SK-N-SH treated with all-trans-retinoic acid at 6 μM for 48 hours (cell line): Measurements from ENCODE around the gene SLC35F3.

Experiments used
- ARNTL ChIP-seq: fragments of 450-650 bp; formaldehyde crosslinking; IDR thresholded peaks from 2 replicates; pipeline ENCODE4 v1.5.0; 2020; ENCODE audit warnings: low read depth, mild to moderate bottlenecking, moderate library complexity, borderline replicate concordance
- ESRRG ChIP-seq: fragments of 250-450 bp; sonication (Bioruptor Pico); IDR thresholded peaks from 2 replicates; pipeline ENCODE4 v1.6.1; 2021; ENCODE audit warnings: mild to moderate bottlenecking
- GLIS3 ChIP-seq: fragments of 250-450 bp; sonication (Bioruptor Pico); IDR thresholded peaks from 2 replicates; pipeline ENCODE4 v1.5.0; 2020; ENCODE audit warnings: mild to moderate bottlenecking, moderate library complexity
- ISL1 ChIP-seq: fragments of 250-450 bp; sonication (Bioruptor Pico); IDR thresholded peaks from 2 replicates; pipeline ENCODE4 v2.1.2; 2022; ENCODE audit warnings: mild to moderate bottlenecking, moderate library complexity
- RARB ChIP-seq: fragments of 250-450 bp; sonication (Bioruptor Pico); IDR thresholded peaks from 2 replicates; pipeline ENCODE4 v1.8.0; 2021; ENCODE audit warnings: mild to moderate bottlenecking, moderate library complexity
- TCF4 ChIP-seq: fragments of 250-450 bp; sonication (Bioruptor Pico); IDR thresholded peaks from 2 replicates; pipeline ENCODE4 v1.8.0; 2021; ENCODE audit warnings: mild to moderate bottlenecking, moderate library complexity, borderline replicate concordance
- TOX ChIP-seq: fragments of 250-450 bp; sonication (Bioruptor Pico); IDR thresholded peaks from 2 replicates; pipeline ENCODE4 v1.8.0; 2021; ENCODE audit warnings: mild to moderate bottlenecking, moderate library complexity, borderline replicate concordance
- ZC3H10 ChIP-seq: fragments of 250-450 bp; sonication (Bioruptor Pico); IDR thresholded peaks from 2 replicates; pipeline ENCODE4 v1.5.1; 2021; ENCODE audit warnings: mild to moderate bottlenecking, moderate library complexity
- ZFP3 ChIP-seq: fragments of 250-450 bp; sonication (Bioruptor Pico); IDR thresholded peaks from 2 replicates; pipeline ENCODE4 v1.5.0; 2020; ENCODE audit warnings: mild to moderate bottlenecking, moderate library complexity
- ZNF565 ChIP-seq: fragments of 450-650 bp; formaldehyde crosslinking; conservative IDR thresholded peaks from 2 replicates; pipeline ENCODE4 v1.5.0; 2020; ENCODE audit warnings: low read depth, mild to moderate bottlenecking, moderate library complexity
- ZNF8 ChIP-seq: fragments of 450-650 bp; formaldehyde crosslinking; IDR thresholded peaks from 2 replicates; pipeline ENCODE4 v1.5.0; 2020; ENCODE audit warnings: mild to moderate bottlenecking, moderate library complexity
- TF ChIP-seq, protein P1 (sequence below): fragments of 250-450 bp; sonication (Bioruptor Pico); IDR thresholded peaks from 2 replicates; pipeline ENCODE4 v1.8.0; 2020; ENCODE audit warnings: mild to moderate bottlenecking, moderate library complexity, borderline replicate concordance
- TF ChIP-seq, protein P2 (sequence below): fragments of 250-450 bp; sonication (Bioruptor Pico); IDR thresholded peaks from 2 replicates; pipeline ENCODE4 v1.5.1; 2021; ENCODE audit warnings: mild to moderate bottlenecking, moderate library complexity
- TF ChIP-seq, protein P3 (sequence below): fragments of 250-450 bp; sonication (Bioruptor Pico); IDR thresholded peaks from 2 replicates; pipeline ENCODE4 v1.5.1; 2020; ENCODE audit warnings: low read depth, mild to moderate bottlenecking, moderate library complexity

DNA sequence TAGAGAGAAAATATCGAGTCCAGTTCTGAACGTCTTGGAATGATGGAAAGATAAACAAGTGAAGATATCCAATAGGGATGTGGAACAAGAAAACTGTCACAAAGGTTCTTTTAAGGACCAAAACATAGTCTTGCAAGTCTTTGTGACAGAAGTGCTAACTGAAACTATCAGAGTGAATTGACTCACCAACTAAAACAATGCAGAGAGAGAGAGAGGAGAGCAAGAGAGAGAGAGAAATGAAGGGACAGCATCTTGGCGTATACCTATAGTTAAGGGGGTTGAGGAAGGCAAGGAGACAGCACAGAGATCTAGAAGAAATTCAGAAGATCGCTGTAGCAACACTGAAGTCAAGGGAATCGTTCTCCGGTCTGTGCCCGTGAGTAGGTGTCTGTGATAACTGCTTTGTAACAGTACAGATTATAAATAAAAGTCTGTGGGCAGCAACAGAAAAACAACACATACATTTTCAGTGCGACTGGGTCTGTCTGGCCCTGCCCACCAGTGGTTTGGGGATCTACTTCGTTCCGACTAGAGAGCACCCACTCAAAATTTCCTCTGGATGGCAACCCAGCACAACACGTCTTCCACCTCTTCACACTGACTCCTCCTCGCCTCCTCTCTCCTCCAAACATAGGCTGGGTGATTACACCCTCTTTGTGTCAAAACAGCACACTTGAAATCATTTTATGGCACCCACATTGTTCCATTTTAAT, 464.0 kb downstream of the SLC35F3 start:
- TF ChIP-seq, protein P1, sequence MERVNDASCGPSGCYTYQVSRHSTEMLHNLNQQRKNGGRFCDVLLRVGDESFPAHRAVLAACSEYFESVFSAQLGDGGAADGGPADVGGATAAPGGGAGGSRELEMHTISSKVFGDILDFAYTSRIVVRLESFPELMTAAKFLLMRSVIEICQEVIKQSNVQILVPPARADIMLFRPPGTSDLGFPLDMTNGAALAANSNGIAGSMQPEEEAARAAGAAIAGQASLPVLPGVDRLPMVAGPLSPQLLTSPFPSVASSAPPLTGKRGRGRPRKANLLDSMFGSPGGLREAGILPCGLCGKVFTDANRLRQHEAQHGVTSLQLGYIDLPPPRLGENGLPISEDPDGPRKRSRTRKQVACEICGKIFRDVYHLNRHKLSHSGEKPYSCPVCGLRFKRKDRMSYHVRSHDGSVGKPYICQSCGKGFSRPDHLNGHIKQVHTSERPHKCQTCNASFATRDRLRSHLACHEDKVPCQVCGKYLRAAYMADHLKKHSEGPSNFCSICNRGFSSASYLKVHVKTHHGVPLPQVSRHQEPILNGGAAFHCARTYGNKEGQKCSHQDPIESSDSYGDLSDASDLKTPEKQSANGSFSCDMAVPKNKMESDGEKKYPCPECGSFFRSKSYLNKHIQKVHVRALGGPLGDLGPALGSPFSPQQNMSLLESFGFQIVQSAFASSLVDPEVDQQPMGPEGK, result no peak
- TF ChIP-seq ARNTL (CRISPR knock-in tag), result no peak
- no peak for TF ChIP-seq TOX (CRISPR knock-in tag)
- TF ChIP-seq ZC3H10 (CRISPR knock-in tag), result no peak
- no peak for TF ChIP-seq ZNF565 (CRISPR knock-in tag)
- TF ChIP-seq, protein P2, sequence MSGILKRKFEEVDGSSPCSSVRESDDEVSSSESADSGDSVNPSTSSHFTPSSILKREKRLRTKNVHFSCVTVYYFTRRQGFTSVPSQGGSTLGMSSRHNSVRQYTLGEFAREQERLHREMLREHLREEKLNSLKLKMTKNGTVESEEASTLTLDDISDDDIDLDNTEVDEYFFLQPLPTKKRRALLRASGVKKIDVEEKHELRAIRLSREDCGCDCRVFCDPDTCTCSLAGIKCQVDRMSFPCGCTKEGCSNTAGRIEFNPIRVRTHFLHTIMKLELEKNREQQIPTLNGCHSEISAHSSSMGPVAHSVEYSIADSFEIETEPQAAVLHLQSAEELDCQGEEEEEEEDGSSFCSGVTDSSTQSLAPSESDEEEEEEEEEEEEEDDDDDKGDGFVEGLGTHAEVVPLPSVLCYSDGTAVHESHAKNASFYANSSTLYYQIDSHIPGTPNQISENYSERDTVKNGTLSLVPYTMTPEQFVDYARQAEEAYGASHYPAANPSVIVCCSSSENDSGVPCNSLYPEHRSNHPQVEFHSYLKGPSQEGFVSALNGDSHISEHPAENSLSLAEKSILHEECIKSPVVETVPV, result no peak
- no peak for TF ChIP-seq ZNF8 (CRISPR knock-in tag)
- no peak for TF ChIP-seq ESRRG
- TF ChIP-seq GLIS3 (CRISPR knock-in tag), result no peak
- TF ChIP-seq TCF4 (CRISPR knock-in tag), result no peak
- no peak for TF ChIP-seq RARB
- TF ChIP-seq ZFP3 (CRISPR knock-in tag), result no peak
- no peak for TF ChIP-seq ISL1 (CRISPR knock-in tag)
- TF ChIP-seq, protein P3, sequence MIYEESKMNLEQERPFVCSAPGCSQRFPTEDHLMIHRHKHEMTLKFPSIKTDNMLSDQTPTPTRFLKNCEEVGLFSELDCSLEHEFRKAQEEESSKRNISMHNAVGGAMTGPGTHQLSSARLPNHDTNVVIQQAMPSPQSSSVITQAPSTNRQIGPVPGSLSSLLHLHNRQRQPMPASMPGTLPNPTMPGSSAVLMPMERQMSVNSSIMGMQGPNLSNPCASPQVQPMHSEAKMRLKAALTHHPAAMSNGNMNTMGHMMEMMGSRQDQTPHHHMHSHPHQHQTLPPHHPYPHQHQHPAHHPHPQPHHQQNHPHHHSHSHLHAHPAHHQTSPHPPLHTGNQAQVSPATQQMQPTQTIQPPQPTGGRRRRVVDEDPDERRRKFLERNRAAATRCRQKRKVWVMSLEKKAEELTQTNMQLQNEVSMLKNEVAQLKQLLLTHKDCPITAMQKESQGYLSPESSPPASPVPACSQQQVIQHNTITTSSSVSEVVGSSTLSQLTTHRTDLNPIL, result no peak
